GM18907 (cell line): Measurements from ENCODE around the gene LARP1.
"Not testable (repeated sequence)": the region's sequence is repeated elsewhere in the genome, so short reads cannot be mapped to it uniquely, and the experiment has no call there.

ENCODE experiments used
- ATAC-seq: cut with Tn5 transposase; IDR thresholded peaks from one replicate; pipeline ENCODE4 v1.9.1; 2021; ENCODE audit warnings: mild to moderate bottlenecking, moderate library complexity; ENCODE audit not compliant: unreplicated experiment

LARP1 gene

DNA sequence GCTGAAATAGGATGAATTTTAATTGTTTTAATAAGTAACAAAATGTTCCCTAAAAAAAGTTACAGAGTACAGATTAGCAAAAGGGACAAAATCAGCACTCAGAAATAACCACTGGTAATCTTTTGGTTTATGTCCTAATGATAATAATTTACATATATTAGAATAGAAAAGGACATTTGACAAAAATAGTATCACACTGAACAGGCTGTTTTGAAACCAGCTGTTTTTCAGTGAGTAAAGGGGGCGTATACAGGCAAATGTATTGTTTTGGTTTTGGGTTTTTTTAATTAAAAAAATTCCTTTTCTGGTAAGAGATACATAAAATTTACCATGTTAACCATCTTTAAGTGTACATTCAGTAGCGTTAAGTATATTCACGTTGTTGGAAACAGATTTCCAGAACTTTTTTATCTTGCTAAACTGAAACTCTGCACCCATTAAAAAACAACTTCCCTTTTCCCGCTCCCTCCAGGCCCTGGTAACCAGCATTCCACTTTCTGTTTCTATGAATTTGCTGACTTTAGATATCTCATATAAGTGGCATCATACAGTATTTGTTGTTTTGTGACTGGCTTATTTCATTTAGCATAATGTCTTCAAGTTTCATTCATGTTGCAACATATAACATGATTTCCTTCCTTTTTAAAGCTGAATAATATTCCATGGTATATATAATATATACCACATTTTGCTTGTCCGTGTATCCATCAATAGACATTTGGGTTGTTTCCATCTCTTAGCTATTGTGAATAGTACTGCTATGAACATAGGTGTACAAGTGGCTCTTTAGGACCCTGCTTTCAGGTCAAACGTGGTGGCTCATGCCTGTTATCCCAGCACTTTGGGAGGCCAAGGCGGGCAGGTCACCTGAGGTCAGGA, 20.6 kb upstream of the LARP1 start:
- ATAC-seq: no peak

DNA sequence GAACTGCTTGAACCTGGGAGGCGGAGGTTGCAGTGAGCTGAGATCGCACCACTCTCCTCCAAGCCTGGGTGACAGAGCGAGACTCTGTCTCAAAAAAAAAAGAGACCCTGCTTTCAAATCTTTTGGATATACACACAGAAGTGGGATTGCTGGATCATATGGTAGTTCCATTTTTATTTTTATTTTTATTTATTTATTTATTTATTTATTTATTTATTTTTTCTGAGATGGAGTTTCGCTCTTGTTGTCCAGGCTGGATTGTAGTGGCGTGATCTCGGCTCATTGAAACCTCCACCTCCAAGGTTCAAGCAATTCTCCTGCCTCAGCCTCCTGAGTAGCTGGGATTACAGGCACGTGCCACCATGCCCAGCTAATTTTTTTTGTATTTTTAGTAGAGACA, 19.8 kb upstream of the LARP1 start:
- not testable (repeated sequence) for ATAC-seq

DNA sequence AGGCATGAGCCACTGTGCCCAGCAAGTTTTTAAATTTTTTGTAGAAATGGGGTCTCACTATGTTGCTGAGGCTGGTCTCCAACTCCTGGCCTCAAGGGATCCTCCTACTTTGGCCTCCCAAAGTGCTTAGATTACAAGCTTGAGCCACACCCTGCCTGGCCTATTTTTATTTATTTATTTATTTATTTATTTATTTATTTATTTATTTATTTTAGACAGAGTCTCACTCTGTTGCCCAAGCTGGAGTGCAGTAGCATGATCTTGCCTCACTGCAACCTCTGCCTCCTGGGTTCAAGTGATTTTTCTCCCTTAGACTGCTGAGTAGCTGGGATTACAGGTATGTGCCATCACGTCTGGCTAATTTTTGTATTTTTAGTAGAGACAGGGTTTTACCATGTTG, 18.8 kb upstream of the LARP1 start:
- ATAC-seq: not testable (repeated sequence)

DNA sequence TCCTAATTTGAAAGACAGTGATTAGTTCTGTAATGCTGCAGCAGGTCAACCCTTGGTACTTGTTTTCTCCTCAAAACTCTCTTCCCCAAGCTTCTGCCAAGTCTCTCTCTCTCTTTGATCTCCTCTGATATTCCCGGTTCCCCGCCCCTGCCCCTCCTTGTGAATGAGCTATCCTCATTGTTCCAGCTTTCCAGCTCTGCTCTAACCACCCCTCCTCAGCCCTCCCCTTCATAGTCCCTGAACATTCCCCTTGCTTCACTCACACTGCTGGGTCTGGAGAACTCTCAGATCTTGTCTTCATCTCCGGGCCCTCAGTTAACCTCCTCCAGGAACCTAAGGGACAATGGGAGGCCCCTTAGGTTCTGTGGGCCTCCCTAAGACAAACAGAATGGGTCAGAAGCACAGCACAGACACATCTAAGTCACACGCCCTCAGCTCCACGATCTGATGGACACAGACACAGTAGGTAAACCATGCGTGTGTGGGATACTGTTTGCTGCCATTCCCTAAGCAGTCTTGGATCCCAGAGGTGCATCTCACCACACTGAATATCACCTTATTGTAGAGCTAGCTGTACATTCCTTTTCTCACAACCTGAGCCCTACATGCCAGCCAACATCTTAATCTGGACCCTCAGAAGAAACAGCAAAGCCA, 17.4 kb upstream of the LARP1 start:
- ATAC-seq: no peak

DNA sequence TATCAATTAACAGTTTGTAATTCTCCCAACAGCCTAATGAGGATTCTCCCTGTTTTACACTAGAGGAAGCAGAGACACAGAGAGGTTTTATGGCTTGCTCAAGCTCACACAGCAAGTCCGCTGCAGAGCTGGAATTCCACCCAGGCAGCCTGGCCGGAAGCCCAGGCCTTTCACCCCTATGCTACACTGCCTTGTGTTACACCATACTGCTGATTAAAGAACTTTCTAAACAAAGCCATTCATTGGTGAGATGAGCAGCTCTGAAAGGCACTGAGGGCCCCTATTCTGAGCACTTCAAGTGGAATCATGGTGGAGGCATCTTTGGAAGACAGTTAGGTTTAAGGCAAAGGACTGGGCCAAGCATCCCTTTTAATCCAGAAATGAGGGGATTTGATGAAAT, 14.7 kb upstream of the LARP1 start:
- ATAC-seq: no peak

DNA sequence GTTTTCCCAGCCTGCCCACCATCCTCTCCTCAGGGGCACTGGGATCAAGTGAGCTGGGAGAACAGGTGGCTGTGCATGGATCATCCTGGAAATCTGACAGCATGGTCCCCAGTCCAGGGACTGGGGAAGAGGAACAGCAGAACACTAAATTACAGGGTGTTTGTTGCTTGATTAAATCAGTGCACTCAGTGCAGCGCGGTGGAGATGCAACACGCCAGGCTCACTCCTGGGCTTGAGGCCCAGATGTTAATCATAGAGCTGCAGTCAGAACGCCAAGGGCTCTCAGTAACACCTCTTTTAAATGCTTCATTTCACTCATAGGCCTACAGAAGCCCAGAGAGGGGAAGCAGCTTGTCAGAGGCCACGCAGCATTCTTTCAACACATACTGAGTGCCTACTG, 14.2 kb upstream of the LARP1 start:
- ATAC-seq: no peak

DNA sequence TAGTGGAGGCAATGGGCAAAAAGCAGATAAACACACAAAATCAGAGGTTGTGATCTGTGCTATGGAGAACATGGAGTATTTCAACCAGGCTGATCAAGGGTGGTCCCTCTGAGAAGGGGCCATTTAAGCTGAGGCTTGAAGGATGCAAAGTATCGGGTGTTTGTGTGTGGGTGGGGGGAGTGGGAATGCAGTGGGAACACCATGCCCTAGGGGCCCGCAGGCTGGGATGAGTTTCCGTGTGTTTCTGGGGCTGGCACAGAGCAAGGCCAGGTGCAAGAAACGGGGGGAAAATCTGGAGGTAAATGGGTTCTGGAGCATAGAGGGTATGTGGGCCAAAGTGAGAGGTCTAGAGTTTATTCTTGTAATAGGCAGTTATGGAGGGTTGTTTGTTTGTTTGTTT, 13.8 kb upstream of the LARP1 start:
- no peak for ATAC-seq

DNA sequence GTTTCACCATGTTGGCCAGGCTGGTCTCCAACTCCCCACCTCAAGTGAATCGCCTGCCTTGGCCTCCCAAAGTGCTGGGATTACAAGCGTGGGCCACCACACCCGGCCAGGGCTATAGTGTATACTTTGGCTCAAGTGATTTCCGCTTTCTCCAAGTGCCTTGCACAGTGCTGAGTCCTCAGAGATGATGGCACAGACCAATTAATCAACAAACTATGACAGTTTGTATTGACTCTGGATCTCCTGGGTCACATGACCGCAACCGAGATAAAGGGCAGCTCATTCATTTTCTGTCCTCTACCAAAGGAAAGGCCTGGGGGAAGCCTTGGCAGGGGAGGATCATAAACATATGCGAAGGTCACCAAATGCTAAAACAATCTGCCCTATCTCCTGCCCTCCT, 11.4 kb upstream of the LARP1 start:
- no peak for ATAC-seq

DNA sequence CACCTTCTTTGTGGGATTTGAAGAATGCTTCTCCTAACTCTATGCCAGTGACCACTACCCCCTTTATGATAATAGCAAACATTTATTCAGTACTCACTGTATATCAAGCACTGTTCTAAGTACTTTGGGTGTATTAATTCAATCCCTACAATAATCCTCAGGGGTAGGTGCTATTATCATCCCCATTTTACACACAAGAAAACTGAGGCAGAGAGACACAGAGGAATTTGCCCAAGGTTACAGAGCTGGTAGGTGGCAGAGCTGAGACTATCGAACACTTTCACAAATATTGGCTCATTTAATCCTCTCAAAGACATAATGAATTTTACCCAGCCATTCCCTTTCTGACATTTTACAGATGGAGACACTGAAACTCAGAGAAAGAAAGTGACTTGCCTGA, 9.8 kb upstream of the LARP1 start:
- ATAC-seq: no peak

DNA sequence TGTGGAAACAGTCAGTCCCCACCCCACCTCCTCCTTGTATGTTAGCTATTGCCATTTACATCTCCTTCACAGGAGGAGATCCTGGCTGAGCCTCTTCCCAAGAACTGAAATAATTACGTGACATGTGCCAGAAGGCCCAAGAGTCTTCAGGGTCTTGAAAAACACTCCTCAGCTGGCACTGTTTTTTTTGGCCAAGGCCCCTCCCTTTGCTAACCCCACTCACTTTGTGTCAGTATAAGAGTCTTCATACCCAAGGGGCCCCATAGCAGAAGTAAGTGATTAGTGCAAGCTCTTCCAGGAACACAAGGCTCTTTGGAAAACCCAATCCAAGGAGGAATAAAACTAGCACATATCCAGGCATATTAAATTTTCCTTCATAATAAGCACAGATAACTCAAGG, 5.7 kb upstream of the LARP1 start:
- no peak for ATAC-seq

DNA sequence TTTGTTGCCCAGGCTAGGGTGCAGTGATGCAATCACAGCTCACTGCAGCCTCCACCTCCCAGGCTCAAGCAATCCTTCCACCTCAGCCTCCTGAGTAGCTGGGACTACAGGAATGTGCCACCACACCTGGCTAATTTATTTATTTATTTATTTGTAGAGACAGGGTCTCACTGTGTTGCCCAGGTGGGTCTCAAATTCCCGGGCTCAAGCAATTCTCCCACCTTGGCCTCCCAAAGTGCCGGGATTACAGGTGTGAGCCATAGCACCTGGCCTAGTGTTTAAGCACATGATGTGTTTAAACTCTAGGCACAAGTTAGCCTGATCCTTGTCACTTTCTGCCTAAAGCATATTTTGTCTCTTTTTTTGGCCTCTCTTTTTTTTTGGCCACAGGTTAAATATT, 4.5 kb upstream of the LARP1 start:
- ATAC-seq: not testable (repeated sequence)

DNA sequence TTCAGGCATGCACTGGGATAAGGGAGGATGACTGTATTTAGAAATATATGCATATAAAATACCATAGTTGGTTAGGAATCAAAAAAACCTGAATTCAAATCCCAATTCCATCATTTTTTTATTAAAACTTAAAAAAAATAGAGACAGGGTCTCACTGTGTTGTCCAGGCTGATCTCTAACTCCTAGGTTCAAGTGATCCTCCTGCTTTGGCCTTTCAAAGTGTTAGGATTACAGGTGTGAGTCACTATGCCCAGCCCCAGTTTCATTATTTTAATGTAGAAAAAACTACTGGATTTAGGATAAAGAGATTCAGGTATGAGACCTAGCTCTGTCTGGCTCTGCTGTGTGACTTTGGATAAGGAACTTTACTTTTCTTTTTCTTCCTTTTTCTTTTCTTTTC, 3.3 kb upstream of the LARP1 start:
- ATAC-seq: no peak

DNA sequence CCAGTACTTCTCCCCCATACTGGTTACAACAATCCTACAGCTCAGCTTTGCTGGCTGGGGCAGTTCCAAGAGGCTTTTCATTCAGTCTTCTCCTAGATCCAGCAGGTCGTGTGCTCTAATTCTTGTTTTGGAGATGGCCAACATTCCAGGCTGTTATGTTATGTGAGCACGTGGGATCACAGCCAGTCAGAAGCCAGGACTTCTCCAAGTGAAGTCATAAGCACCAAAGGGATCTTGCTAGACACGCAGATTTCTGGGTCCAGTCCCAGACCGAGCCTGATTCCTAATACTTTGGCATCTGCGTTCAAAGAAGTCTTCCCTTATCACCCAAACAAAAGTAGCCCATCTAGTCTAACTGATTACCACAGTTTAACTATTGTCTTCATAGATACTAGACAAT, 1.4 kb upstream of the LARP1 start:
- ATAC-seq: no peak

DNA sequence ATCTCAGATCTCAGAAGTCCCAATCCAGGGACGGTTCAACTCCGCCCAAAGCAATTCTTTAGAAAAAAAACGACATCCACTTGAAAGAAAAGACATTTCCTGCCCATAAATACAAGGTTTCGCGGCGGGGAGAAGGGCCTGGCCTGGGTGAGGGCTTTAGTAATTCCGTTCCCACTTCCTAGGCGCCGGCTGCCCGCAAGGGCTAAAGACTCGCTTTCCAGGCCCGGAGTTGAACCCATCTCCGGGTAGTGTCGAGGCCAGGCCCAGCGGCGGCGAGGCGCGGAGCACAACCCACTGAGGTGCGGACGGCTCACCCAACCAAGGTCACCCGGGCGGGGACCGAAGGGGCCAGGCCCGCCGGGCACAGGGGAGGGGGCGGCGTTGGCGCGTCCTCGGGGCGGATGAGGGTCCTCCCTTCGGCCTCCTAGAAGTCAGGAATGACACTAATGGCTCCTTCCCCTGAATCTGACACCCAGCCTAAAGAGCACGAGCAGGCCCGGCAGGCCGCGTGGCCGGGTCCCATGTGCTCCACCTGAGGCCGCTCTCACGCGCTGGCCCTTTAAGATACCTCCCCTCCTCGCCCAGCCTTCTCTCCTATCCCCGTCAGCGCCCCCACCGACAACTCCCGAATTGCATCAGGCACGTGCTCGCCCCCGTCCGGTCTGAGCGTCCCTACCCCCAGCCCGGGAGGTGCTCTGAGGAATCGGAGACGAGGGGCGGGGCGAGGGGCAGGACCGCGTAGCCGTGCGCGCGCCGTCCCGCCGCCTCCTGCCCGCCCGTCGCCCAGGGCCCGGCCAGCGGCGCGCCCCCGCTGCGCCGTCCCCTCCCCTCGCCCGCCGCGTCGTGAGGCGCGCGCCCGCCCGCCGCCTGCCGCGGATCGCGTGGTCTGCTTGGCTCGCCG, 467 bp upstream of the LARP1 start:
- ATAC-seq: peak; percentile 92

DNA sequence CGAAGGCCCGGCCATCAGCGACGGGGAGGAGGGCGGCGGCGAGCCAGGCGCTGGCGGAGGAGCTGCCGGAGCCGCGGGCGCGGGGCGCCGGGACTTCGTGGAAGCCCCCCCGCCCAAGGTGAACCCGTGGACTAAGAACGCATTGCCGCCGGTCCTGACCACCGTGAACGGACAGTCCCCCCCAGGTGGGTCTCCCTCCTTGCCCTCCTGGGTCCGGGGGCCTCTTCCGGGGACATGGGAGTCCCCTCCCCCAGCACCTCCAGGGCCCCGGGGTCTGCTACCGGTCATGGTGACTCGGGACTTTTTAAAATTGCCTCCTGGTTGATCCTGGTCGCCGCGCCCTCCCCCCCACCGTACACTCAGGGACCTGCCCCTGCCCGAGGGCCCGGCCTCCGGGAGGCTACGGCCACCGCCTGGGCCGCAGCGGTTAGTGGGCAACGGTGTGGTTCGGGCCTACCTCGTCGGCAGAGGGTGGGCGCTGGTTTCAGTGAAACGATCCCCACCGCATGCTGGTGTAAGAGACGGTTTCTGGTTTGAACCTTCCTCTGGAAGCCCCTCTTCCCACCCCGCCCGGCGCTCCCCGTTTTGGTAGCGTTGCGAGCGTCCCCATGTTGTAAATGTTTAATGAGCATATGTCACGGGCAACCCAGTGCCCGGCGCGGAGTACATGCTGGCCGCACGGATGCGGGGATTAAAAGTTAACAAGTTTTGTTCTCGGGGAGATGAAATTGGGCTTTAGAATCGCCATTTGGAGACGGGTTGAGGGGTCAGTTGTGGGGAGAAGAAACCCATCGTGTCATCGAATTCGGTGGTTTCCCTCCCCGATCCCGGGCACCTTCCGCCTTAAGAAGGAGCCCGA, 1.1 kb downstream of the LARP1 start:
- no peak for ATAC-seq

DNA sequence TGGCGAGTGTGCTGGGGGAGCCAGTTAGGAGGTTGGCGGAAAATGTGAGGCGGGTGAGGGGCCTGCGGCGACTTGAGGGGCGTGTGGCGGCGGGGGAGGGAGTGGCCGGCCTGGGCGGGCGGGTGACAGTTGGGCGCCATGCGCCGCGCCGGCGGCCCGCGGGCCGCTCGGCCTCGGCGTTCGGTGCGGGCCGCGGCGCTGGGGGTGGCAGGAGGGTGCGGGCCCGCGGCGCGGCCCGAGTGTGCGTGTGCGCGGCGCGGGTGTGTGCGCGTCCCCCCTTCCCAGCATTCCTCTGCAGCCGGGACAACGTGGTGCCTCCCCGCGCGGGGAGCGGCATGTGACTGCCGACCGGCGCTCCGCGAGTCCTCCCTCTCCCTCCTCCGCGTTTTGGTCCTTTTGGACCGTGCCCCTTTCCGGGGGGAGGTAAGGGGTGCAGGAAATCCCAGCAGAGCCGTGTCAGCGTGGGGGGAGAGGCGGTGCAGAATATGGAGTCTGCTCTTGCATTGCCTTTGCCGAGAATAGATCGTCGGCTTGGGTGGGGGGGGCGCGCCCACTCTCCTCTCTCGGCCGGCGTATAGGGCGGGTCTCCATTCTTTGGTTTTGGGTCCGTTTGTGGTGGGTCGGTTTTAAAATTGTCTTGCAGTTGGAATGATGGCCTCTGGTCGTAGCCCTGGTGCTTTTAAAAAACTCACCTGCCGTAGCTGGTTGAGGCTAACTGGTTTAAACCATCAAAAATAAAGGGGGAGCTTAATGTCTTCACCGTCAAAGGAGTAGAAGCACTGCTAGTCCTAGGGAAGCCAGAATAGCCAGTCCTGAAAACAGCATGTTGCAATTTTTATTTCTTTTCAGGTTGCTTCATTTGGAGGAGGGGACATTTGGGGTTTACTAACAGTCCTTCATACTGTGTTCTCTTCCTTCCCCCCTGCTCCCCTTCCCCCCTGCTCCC, 2.0 kb downstream of the LARP1 start:
- no peak for ATAC-seq

DNA sequence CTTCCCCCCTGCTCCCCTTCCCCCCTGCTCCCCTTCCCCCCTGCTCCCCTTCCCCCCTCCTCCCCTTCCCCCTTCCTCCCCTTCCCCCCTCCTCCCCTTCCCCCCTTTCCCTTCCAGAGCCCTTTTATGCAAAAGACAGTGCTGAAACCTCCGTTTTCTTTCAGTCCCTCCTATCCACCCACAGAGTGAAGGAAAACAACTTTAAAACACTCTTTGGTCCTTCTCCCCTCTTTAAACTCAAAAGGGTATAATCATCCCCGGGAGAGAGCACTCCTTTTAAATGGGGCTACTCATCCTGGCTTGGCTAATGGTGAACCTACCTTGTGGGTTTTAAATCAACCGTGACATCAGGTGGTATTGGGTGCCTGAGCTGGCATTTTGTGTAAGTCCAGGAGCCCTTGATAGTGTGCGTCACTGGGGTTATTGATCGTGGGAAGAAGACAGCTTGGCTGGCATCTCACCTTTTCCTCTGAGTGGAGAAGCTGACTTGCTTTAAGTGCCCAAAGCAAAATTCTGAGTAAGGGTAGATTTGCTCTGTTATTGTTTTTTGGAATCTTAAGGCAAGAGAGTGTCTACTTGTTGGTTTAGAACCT, 2.7 kb downstream of the LARP1 start:
- ATAC-seq: no peak

DNA sequence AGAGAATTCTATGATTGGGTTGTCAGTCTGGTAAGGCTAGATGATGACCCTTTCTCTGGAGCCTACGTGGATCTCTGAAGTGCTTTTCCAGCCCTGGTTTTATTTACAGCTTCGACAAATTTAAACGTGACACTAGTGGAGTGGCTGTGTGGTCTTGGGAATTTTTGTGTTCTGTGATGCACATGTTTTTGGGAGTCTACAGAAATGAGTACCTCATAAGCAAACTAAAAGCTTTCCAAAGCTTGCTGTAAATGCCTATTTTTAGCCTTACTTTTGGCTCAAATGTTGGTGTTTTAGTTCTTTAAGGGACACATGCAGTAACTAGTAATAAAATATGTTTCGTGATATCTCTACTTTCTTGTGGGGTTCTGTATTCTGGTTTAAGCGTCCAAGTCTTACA, 3.3 kb downstream of the LARP1 start:
- no peak for ATAC-seq

DNA sequence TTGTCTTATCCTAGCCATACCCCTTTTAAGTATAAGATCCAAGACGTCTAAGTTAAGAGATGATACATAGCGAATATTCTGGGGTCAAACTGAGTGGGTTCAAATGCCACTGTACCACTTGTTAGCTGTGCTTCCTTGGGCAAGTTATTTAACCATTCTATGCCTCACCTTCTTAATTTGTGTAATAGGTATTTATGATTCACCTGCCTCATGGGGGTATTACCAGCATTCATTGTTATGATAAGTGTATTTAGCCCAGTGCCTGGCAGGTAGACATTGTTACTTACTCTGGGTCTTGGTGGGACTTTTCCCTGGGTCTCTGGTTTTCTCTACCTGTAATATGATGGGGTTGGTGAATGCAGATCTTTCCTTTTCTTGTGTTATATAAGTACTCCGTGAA, 3.8 kb downstream of the LARP1 start:
- ATAC-seq: no peak
